ENCODE data around the gene TPPP3. TPM values are rescaled to one million over a fixed set of nuclear protein-coding genes. Genes with fewer than 3 reads are reported as not detected.
A peak's percentile ranks its signal among the peaks of the same experiment; 100 is the strongest.

Gene TPPP3
- total and polyA plus RNA-seq, 9 of the 15 experiments (the other 6 are each of a cell fraction or from before 2014, with no cell fraction given), result 0.13 to 0.50 (median 0.36) TPM; not detected in 2

DNA sequence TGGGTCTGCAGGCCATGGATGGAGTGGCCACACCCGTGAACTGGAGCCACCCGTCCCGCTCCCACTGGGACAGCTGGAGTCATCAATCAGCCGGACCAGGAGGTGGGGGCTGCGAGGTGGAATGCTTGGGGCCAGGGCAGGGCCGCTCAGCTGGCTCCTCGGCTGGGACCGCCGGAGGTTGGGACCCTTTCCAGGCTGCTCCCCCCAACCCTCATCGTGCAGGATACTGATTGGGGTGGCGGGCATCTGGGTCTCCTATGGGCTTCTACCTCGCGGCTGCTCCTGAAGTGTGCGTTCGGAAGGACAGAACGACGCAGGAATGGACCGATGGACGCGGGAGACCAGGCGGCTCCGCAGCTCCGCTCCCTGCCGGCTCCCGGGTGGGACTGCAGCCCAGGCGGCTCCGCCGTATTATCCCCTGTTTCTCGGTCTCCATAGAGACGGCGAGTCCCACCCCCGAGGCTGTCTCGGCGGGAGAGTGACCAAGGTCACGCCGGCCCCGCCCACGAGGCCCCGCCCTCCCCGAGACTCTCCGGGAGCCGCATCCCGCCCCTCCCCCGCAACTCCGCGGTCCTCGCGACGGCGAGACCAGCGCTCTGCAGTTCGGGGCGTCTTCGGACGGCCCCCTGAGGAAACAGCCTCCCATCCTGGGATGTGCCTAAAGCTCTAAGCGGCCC is at the start of gene TPPP3 (continued):
- TF ChIP-seq, protein P1, sequence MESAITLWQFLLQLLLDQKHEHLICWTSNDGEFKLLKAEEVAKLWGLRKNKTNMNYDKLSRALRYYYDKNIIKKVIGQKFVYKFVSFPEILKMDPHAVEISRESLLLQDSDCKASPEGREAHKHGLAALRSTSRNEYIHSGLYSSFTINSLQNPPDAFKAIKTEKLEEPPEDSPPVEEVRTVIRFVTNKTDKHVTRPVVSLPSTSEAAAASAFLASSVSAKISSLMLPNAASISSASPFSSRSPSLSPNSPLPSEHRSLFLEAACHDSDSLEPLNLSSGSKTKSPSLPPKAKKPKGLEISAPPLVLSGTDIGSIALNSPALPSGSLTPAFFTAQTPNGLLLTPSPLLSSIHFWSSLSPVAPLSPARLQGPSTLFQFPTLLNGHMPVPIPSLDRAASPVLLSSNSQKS (CRISPR knock-in tag; IDR thresholded peaks at IDR 0.05), result no peak
- TF ChIP-seq MEIS2 (IDR thresholded peaks at IDR 0.05; ENCODE audit: partially characterized antibody), result peak; percentile 65
- TF ChIP-seq ZNF3 (CRISPR knock-in tag; IDR thresholded peaks at IDR 0.05), result no peak
- TF ChIP-seq, protein P2, sequence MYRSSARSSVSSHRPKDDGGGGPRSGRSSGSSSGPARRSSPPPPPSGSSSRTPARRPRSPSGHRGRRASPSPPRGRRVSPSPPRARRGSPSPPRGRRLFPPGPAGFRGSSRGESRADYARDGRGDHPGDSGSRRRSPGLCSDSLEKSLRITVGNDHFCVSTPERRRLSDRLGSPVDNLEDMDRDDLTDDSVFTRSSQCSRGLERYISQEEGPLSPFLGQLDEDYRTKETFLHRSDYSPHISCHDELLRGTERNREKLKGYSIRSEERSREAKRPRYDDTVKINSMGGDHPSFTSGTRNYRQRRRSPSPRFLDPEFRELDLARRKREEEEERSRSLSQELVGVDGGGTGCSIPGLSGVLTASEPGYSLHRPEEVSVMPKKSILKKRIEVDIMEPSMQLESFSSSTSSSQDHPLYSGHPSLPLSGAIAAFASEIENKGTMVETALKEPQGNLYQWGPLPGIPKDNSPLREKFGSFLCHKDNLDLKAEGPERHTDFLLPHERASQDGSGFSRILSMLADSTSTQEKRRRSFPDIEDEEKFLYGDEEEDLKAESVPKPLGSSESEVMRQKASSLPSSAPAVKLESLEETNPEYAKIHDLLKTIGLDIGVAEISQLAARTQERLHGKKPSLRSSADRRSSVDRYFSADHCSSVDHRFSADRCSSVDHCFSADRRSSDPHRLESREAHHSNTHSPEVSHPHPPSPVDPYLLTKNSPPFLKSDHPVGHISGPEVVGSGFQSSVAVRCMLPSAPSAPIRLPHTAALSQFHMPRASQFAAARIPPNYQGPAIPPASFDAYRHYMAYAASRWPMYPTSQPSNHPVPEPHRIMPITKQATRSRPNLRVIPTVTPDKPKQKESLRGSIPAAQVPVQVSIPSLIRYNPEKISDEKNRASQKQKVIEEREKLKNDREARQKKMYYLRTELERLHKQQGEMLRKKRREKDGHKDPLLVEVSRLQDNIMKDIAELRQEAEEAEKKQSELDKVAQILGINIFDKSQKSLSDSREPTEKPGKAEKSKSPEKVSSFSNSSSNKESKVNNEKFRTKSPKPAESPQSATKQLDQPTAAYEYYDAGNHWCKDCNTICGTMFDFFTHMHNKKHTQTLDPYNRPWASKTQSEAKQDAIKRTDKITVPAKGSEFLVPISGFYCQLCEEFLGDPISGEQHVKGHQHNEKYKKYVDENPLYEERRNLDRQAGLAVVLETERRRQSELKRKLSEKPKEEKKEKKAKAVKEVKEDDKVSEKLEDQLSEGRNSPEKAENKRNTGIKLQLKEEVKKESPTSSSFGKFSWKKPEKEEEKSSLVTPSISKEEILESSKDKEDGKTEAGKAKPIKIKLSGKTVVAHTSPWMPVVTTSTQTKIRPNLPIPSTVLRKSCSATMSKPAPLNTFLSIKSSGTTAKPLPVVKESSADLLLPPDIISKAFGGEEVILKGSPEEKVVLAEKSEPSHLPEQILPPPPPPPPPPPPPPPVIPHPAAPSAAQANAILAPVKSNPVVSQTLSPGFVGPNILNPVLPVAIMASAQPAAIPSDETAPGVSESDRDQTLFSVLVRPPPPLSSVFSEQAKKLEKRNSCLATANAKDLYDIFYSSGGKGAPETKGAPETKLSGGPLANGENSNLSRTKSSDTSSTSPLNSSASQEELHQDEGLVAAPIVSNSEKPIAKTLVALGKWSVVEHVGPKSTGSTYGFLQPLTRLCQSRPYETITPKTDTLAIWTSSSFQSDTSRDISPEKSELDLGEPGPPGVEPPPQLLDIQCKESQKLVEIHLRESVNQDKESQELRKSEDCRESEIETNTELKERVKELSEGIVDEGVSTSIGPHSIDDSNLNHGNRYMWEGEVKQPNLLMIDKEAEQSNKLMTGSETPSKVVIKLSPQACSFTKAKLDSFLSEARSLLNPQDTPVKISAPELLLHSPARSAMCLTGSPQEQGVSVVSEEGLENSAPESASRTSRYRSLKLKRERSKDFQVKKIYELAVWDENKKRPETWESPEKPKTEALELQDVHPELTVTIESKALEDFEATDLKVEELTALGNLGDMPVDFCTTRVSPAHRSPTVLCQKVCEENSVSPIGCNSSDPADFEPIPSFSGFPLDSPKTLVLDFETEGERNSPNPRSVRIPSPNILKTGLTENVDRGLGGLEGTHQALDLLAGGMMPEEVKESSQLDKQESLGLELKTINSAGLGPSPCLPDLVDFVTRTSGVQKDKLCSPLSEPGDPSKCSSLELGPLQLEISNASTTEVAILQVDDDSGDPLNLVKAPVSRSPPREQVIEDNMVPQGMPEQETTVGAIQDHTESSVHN (IDR thresholded peaks at IDR 0.05; ENCODE audit: borderline replicate concordance in 1 of 2, low read depth in 1 of 2), result no peak
- 0 out of 2 replicates have a peak, but pooled peaks have one; percentile 11 for TF ChIP-seq FOXK1 (CRISPR knock-in tag; IDR thresholded peaks at IDR 0.05; ENCODE audit: borderline replicate concordance)
- no peak for TF ChIP-seq KDM1A (IDR thresholded peaks at IDR 0.05)
- TF ChIP-seq RB1 (IDR thresholded peaks at IDR 0.05; ENCODE audit: low read depth), result peak; percentile 67; the same call in 1 of the 2 replicates
- TF ChIP-seq, protein P3, sequence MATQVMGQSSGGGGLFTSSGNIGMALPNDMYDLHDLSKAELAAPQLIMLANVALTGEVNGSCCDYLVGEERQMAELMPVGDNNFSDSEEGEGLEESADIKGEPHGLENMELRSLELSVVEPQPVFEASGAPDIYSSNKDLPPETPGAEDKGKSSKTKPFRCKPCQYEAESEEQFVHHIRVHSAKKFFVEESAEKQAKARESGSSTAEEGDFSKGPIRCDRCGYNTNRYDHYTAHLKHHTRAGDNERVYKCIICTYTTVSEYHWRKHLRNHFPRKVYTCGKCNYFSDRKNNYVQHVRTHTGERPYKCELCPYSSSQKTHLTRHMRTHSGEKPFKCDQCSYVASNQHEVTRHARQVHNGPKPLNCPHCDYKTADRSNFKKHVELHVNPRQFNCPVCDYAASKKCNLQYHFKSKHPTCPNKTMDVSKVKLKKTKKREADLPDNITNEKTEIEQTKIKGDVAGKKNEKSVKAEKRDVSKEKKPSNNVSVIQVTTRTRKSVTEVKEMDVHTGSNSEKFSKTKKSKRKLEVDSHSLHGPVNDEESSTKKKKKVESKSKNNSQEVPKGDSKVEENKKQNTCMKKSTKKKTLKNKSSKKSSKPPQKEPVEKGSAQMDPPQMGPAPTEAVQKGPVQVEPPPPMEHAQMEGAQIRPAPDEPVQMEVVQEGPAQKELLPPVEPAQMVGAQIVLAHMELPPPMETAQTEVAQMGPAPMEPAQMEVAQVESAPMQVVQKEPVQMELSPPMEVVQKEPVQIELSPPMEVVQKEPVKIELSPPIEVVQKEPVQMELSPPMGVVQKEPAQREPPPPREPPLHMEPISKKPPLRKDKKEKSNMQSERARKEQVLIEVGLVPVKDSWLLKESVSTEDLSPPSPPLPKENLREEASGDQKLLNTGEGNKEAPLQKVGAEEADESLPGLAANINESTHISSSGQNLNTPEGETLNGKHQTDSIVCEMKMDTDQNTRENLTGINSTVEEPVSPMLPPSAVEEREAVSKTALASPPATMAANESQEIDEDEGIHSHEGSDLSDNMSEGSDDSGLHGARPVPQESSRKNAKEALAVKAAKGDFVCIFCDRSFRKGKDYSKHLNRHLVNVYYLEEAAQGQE (IDR thresholded peaks at IDR 0.05; ENCODE audit: borderline replicate concordance), result peak; percentile 32; the same call in 1 of the 2 replicates
- TF ChIP-seq, protein P3 (CRISPR knock-in tag; IDR thresholded peaks at IDR 0.05; ENCODE audit: low read depth), result no peak

Data from K562 (cell line).